ENCODE data around the gene CRYBG3.

- TF ChIP-seq CTCF (IDR thresholded peaks at IDR 0.05): no peak
- no peak for TF ChIP-seq POLR2A (IDR thresholded peaks at IDR 0.05)
These were observed 131.1 kb downstream of the CRYBG3 start for GRCh38 chr3:97952872-97953271.
